GM19193 (cell line): ENCODE data around the gene AFF3.

ENCODE experiments used
- POLR2A ChIP-seq: IDR thresholded peaks from 4 replicates; pipeline ENCODE4 v1.6.1; 2011; ENCODE audit not compliant: insufficient read depth, insufficient read length; ENCODE audit errors: extremely low read depth

The AFF3 gene

GRCh38 chr2:99827296-99827999 is 314.9 kb downstream of the AFF3 start:
- no peak for TF ChIP-seq POLR2A

GRCh38 chr2:99825630-99826029 is 316.8 kb downstream of the AFF3 start:
- no peak for TF ChIP-seq POLR2A

- TF ChIP-seq POLR2A, result no peak
Observed at GRCh38 chr2:99824758-99825157, 317.6 kb downstream of the AFF3 start.

GRCh38 chr2:99822474-99823207 is 319.7 kb downstream of the AFF3 start:
- no peak for TF ChIP-seq POLR2A

GRCh38 chr2:99821984-99822383 is 320.4 kb downstream of the AFF3 start:
- no peak for TF ChIP-seq POLR2A

- no peak for TF ChIP-seq POLR2A
Observed at GRCh38 chr2:99821572-99821971, 320.8 kb downstream of the AFF3 start.

- TF ChIP-seq POLR2A, result no peak
Observed at GRCh38 chr2:99821039-99821438, 321.4 kb downstream of the AFF3 start.

GRCh38 chr2:99819766-99820165 is 322.6 kb downstream of the AFF3 start:
- TF ChIP-seq POLR2A, result no peak

- TF ChIP-seq POLR2A, result no peak
Observed at GRCh38 chr2:99818842-99819241, 323.5 kb downstream of the AFF3 start.

- TF ChIP-seq POLR2A, result no peak
Observed at GRCh38 chr2:99816908-99817307, 325.5 kb downstream of the AFF3 start.

- no peak for TF ChIP-seq POLR2A
Observed at GRCh38 chr2:99812426-99812825, 330.0 kb downstream of the AFF3 start.

- TF ChIP-seq POLR2A, result no peak
Observed at GRCh38 chr2:99811544-99811943, 330.8 kb downstream of the AFF3 start.

GRCh38 chr2:99810225-99810624 is 332.2 kb downstream of the AFF3 start:
- no peak for TF ChIP-seq POLR2A

GRCh38 chr2:99809259-99809900 is 333.0 kb downstream of the AFF3 start:
- no peak for TF ChIP-seq POLR2A

- TF ChIP-seq POLR2A, result no peak
Observed at GRCh38 chr2:99808361-99809200, 333.8 kb downstream of the AFF3 start.
